Measurements from ENCODE around the gene ANKRD34A.

GRCh38 chr1:146001709-146002108 lies 37.3 kb upstream of the ANKRD34A start:
- TF ChIP-seq, protein P1, sequence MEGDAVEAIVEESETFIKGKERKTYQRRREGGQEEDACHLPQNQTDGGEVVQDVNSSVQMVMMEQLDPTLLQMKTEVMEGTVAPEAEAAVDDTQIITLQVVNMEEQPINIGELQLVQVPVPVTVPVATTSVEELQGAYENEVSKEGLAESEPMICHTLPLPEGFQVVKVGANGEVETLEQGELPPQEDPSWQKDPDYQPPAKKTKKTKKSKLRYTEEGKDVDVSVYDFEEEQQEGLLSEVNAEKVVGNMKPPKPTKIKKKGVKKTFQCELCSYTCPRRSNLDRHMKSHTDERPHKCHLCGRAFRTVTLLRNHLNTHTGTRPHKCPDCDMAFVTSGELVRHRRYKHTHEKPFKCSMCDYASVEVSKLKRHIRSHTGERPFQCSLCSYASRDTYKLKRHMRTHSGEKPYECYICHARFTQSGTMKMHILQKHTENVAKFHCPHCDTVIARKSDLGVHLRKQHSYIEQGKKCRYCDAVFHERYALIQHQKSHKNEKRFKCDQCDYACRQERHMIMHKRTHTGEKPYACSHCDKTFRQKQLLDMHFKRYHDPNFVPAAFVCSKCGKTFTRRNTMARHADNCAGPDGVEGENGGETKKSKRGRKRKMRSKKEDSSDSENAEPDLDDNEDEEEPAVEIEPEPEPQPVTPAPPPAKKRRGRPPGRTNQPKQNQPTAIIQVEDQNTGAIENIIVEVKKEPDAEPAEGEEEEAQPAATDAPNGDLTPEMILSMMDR (conservative IDR thresholded peaks at IDR 0.05 in 1 of 2, IDR thresholded peaks at IDR 0.05 in 1 of 2; ENCODE audit: low read depth in 1 of 2, low read length in 2 of 2): no peak
- no peak for TF ChIP-seq EZH2 (IDR thresholded peaks at IDR 0.05; ENCODE audit: low read length, missing control alignments)

All from fibroblast of lung (primary cell).